Spinal cord (tissue), 10 donors: Measurements from ENCODE around the gene HEPACAM. TPM values are rescaled to one million over a fixed set of nuclear protein-coding genes. Genes with fewer than 3 reads are reported as not detected.
A peak's percentile ranks its signal among the peaks of the same experiment; 100 is the strongest.

Experiments used
- DNase-seq, 6 donors: peaks; one replicate each; pipeline versions ENCODE4 v3.0.0 to v3.0.0-alpha.2; 2013 to 2015; ENCODE audit warnings: low spot score in 6 of 6, low read depth in 4 of 6
- H3K27ac ChIP-seq: one replicate; pipeline ENCODE4 v1.5.1; 2013; ENCODE audit warnings: low read depth, low read length, control low read depth
- H3K27me3 ChIP-seq: one replicate; pipeline ENCODE4 v1.6.1; 2013; ENCODE audit warnings: low read length; ENCODE audit not compliant: control insufficient read depth, insufficient read depth
- H3K36me3 ChIP-seq: one replicate; pipeline ENCODE4 v1.6.1; 2013; ENCODE audit warnings: low read length; ENCODE audit not compliant: control insufficient read depth, insufficient read depth
- H3K4me1 ChIP-seq: one replicate; pipeline ENCODE4 v1.6.1; 2013; ENCODE audit warnings: low read length; ENCODE audit not compliant: control insufficient read depth, insufficient read depth
- H3K4me3 ChIP-seq: one replicate; pipeline ENCODE4 v1.5.1; 2013; ENCODE audit warnings: low read depth, low read length, control low read depth
- H3K9me3 ChIP-seq: one replicate; pipeline ENCODE4 v1.6.1; 2013; ENCODE audit warnings: low read length; ENCODE audit not compliant: control insufficient read depth, insufficient read depth
- WGBS: methylation state at CpG from one replicate; pipeline ENCODE4 v1.1.5; 2013; ENCODE audit warnings: missing lambda C conversion rate; ENCODE audit not compliant: insufficient coverage; 5-methylcytosine and 5-hydroxymethylcytosine counted together
- polyA plus RNA-seq, 2 donors: library from polyadenylated mRNA; unstranded; fragments of 120-200 nt; gene quantifications; one replicate each; pipeline ENCODE4 v1.2.1, GENCODE V29; 2013; ENCODE audit not compliant: insufficient read length in 2 of 2
- total RNA-seq, 2 donors: library from RNA; depleted of rRNA in 1 of 2; stranded (reverse); fragments of 120-200 nt in 1 of 2; fragments of >200 nt in 1 of 2; gene quantifications; one replicate each; pipeline versions ENCODE4 v1.2.3 to v1.2.4, GENCODE V29; 2013 to 2014
- donor health status: healthy.

HEPACAM gene
- total and polyA plus RNA-seq, 4 donors, result 31.1 to 129 (median 82.0) TPM

DNA sequence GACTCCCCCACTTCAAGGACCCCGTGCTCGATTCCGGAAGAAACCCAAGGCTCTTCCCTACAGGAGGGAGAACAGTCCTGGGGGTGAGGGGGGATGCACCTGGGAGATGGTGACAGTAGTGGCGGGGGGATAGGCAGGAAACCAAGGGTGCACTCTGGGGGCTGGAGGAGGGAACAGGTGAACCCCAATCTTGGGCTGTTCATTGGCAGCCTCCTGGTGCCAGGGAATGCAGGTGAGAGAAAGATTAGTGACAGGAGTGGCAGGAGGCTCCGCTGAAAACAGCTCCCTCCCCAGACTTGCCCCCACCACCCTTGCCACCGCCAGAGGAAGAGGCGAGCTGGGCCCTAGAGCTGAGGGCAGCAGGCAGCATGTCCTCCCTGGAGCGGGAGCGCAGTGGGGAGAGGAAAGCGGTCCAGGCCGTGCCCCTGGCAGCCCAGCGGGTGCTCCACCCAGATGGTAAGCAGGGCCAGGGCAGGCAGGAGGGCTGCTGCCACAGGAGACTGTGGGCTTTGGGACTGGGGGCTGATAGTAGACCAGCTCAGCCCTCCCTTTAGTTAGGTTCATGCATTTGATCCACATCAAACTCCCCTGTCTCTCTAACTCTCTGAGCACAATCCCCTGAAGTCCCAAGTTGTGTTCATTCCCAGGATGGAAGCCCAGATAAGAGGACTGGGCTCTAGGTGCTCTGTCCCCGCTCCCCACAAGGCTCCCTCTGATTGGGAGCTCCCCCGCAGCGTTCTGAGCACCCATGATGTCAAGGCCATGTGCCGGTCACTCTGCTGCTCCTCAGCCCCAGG is 56.2 kb downstream of the HEPACAM start:
- Histone ChIP-seq H3K36me3 (peaks cover 22% of the 10 kb centered on the region), H3K27me3 (no peaks in the 10 kb centered on the region), H3K4me1 (peaks cover 45% of the 10 kb centered on the region), H3K9me3 (no peaks in the 10 kb centered on the region), H3K4me3 (no peak overlapping the region), H3K27ac (no peak overlapping the region)
- DNase-seq, result no peak
- WGBS, result 96% methylated on average over 11 of the region's 16 CpGs

DNA sequence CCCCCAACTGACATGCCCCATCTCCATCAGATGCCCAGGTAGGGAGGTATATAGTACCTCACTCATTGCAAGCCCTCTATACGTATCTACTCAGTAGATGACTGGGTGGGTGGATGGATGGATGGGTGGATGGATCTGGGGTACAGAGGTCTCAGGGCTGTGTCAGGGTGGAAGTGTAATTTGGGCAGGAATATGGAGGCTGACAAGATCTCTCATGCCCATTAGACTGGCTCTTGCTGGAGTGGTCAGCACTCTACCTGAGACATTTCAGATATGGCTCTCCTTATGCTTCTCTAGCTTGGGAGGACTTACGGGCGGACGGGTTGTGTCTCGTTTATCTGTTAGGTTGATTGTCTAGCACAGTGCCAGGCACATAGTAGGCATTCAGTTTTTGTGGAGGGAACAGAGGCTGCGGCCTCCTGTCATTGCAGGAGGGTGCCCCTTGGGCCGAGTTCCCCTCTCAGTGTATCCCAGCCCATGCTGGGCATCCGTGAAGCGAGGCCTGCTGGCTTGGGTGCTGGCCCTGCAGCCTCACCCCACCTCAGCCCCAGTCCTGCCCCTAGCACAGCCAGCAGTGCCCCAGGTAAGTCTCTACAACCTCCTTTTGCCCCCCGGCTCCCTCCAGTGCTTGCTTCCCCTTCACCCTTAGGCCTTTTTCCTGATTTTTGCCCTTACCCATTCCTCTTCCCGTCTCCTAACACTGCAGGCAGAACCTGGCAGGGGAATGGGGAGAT is 56.9 kb downstream of the HEPACAM start:
- no peaks in the 10 kb centered on the region for H3K27me3 ChIP-seq
- no peak overlapping the region for H3K27ac ChIP-seq
- H3K4me3 ChIP-seq, result no peak overlapping the region
- H3K9me3 ChIP-seq, result no peaks in the 10 kb centered on the region
- DNase-seq, result no peak
- peaks cover 45% of the 10 kb centered on the region for H3K4me1 ChIP-seq
- H3K36me3 ChIP-seq, result peaks cover 22% of the 10 kb centered on the region
- WGBS, result 90% methylated on average over 5 of the region's 11 CpGs

GRCh38 chr11:124877910-124878758 is 57.7 kb downstream of the HEPACAM start:
- H3K36me3 ChIP-seq, result peaks cover 22% of the 10 kb centered on the region

GRCh38 chr11:124877631-124877909 is 58.3 kb downstream of the HEPACAM start:
- no peak for DNase-seq
- peak overlapping the region; percentile 75 for H3K4me3 ChIP-seq
- H3K9me3 ChIP-seq, result no peaks in the 10 kb centered on the region
- H3K36me3 ChIP-seq, result peaks cover 22% of the 10 kb centered on the region
- WGBS, result 28% methylated on average over 4 of the region's 10 CpGs
- no peak overlapping the region for H3K27ac ChIP-seq
- peaks cover 8% of the 10 kb centered on the region for H3K27me3 ChIP-seq
- H3K4me1 ChIP-seq, result peaks cover 45% of the 10 kb centered on the region

More at GRCh38 chr11:124877910-124878758, 57.7 kb downstream of the HEPACAM start:
- peak overlapping the region; percentile 75 for H3K4me3 ChIP-seq
- 78% methylated on average over 9 of the region's 17 CpGs for WGBS
- no peak overlapping the region for H3K27ac ChIP-seq
- H3K4me1 ChIP-seq, result peaks cover 45% of the 10 kb centered on the region
- no peak for DNase-seq
- H3K27me3 ChIP-seq, result peaks cover 2% of the 10 kb centered on the region
- no peaks in the 10 kb centered on the region for H3K9me3 ChIP-seq

DNA sequence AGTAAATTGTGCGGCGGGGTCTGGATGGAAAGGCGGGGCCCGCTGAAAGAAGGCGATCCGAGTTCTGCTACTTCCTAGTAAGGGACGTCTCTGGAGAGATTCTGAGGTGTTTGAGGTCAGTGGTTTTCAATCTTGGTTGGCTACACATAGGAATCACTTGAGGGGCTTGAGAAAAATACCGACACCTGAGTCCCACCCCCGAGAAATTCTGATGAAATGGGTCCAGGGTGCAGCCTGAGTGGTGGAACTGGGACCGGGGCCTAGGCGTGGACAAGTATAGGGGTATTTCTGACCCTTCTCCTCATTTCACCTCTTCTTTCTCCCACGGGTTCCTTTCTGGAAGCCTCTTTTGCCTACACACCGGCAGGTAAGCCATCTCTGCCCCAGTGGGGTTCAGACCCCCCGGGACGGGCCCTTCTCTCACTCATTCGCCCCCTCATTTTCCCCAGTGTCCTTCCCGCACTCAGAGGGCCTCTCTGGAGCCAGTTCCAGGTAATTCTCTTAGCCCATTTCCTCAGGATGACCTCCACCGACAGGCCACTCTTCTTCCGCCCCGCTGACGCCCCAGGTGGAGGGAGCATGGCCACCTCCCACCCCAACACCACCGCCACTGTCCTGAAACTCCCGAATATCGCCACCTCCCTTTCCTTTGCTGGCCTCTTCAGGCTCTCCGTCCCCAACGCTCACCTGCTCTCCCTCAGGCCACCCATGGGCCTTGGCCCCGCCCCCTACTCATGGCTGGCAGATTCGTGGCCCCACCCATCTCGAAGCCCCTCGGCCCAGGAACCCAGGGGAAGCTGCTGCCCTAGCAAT is 58.8 kb downstream of the HEPACAM start:
- Histone ChIP-seq H3K36me3 (peaks cover 22% of the 10 kb centered on the region), H3K4me3 (peak overlapping the region; percentile 75), H3K4me1 (peaks cover 45% of the 10 kb centered on the region), H3K27ac (peak overlapping the region; percentile 29), H3K9me3 (no peaks in the 10 kb centered on the region), H3K27me3 (peaks cover 13% of the 10 kb centered on the region)
- DNase-seq, result no peak
- WGBS, result 19% methylated on average over 28 of the region's 30 CpGs

GRCh38 chr11:124875943-124876817 is 59.7 kb downstream of the HEPACAM start:
- under 1% methylated on average over 65 of the region's 69 CpGs for WGBS
- Histone ChIP-seq H3K4me1 (peaks cover 45% of the 10 kb centered on the region), H3K9me3 (no peaks in the 10 kb centered on the region), H3K27me3 (peaks cover 17% of the 10 kb centered on the region), H3K4me3 (peak overlapping the region; percentile 75), H3K27ac (peak overlapping the region; percentile 93), H3K36me3 (peaks cover 22% of the 10 kb centered on the region)
- peak; percentile 84 to 98 (median 88) for DNase-seq

DNA sequence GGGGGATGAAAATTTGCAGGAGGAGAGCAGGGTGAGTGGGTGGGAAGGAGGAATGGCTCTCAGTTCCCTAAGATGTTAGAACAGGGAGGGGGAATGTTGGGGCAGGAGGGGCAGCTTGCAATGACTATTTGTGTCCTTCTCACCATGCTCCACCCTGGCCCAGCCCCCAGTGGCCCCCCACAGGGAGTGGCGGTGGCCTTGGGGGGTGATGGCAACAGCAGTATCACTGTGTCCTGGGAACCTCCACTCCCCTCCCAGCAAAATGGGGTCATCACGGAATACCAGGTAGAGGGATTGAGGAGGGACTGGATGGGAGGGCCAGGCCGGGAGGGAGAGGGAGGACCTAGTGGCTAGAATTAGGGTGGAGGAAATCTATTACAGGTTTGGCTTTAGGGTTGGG is 60.4 kb downstream of the HEPACAM start:
- peaks cover 23% of the 10 kb centered on the region for H3K27me3 ChIP-seq
- peaks cover 45% of the 10 kb centered on the region for H3K4me1 ChIP-seq
- no CpG with 5 or more reads among the region's 3 CpGs for WGBS
- H3K9me3 ChIP-seq, result no peaks in the 10 kb centered on the region
- H3K27ac ChIP-seq, result peak overlapping the region; percentile 93
- peaks cover 20% of the 10 kb centered on the region for H3K36me3 ChIP-seq
- DNase-seq, result no peak
- H3K4me3 ChIP-seq, result peak overlapping the region; percentile 75

- H3K9me3 ChIP-seq, result no peaks in the 10 kb centered on the region
- peaks cover 30% of the 10 kb centered on the region for H3K27me3 ChIP-seq
- H3K27ac ChIP-seq, result no peak overlapping the region
- 92% methylated on average over 7 of the region's 7 CpGs for WGBS
- H3K4me3 ChIP-seq, result no peak overlapping the region
- H3K36me3 ChIP-seq, result peaks cover 13% of the 10 kb centered on the region
- H3K4me1 ChIP-seq, result peaks cover 40% of the 10 kb centered on the region
- no peak for DNase-seq
Measured at GRCh38 chr11:124874571-124875255, 61.1 kb downstream of the HEPACAM start.
